Measurements from ENCODE around the gene PREX1. TPM values are rescaled to one million over a fixed set of nuclear protein-coding genes. Genes with fewer than 3 reads are reported as not detected.

The PREX1 gene
- total RNA-seq, 2 donors from 2014 or later = 7.4 to 37.9 TPM

- no peak for DNase-seq (ENCODE audit: low spot score)
- TF ChIP-seq POLR2AphosphoS5 (IDR thresholded peaks at IDR 0.05) = no peak
- no peak for TF ChIP-seq CTCF (IDR thresholded peaks at IDR 0.05)
- no peak for TF ChIP-seq POLR2A (IDR thresholded peaks at IDR 0.05)
- Histone ChIP-seq H3K27me3 (replicated peaks; ENCODE audit: insufficient read depth) (no peaks in the 10 kb centered on the region), H3K27ac (no peak overlapping the region), H3K4me3 (no peak overlapping the region), H3K4me1 (replicated peaks) (no peaks in the 10 kb centered on the region), H3K9me3 (no peaks in the 10 kb centered on the region), H3K36me3 (no peaks in the 10 kb centered on the region)
- intact Hi-C loops (cut with DNase I) = no loop called here
- WGBS = 87% methylated on average over 3 of the region's 3 CpGs
Observed at GRCh38 chr20:48674461-48674860, 153.3 kb downstream of the PREX1 start.

- H3K27me3 ChIP-seq (replicated peaks; ENCODE audit: insufficient read depth) = no peaks in the 10 kb centered on the region
- H3K36me3 ChIP-seq = no peaks in the 10 kb centered on the region
- no peak overlapping the region for H3K27ac ChIP-seq
- TF ChIP-seq POLR2AphosphoS5 (IDR thresholded peaks at IDR 0.05) (no peak), POLR2A (IDR thresholded peaks at IDR 0.05) (no peak), CTCF (IDR thresholded peaks at IDR 0.05) (no peak)
- no peak overlapping the region for H3K4me3 ChIP-seq
- no peaks in the 10 kb centered on the region for H3K4me1 ChIP-seq (replicated peaks)
- 84% methylated on average over 4 of the region's 4 CpGs for WGBS
- no peak for DNase-seq (ENCODE audit: low spot score)
- intact Hi-C loops (cut with DNase I) = no loop called here
- no peaks in the 10 kb centered on the region for H3K9me3 ChIP-seq
Observed at GRCh38 chr20:48673507-48673906, 154.3 kb downstream of the PREX1 start.

- H3K27ac ChIP-seq = no peak overlapping the region
- no peaks in the 10 kb centered on the region for H3K9me3 ChIP-seq
- TF ChIP-seq CTCF (IDR thresholded peaks at IDR 0.05) (no peak), POLR2A (IDR thresholded peaks at IDR 0.05) (no peak), POLR2AphosphoS5 (IDR thresholded peaks at IDR 0.05) (no peak)
- no peak overlapping the region for H3K4me3 ChIP-seq
- no peak for DNase-seq (ENCODE audit: low spot score)
- no peaks in the 10 kb centered on the region for H3K4me1 ChIP-seq (replicated peaks)
- H3K27me3 ChIP-seq (replicated peaks; ENCODE audit: insufficient read depth) = no peaks in the 10 kb centered on the region
- H3K36me3 ChIP-seq = no peaks in the 10 kb centered on the region
- WGBS = 95% methylated on average over 8 of the region's 8 CpGs
- intact Hi-C loops (cut with DNase I) = no loop called here
Observed at GRCh38 chr20:48672324-48672723, 155.5 kb downstream of the PREX1 start.

DNA sequence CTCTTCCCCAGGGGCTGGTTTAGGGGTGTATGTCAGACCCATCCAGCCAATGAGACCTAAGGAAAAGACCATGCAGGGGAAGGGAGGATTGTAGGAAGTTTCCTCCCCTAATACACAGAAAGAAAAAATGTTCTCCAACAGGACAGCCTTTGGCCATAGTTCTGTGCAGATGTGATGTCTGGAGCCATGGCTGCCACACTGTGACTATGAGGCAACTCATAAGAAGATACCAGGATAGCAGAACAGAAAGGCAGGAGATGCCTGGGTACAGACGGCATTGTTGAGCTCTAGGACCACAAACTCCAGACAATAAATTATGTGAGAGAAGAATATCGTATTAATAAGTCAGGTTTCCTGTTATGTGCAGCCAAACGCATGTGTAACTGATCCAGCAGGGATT, 156.7 kb downstream of the PREX1 start:
- Histone ChIP-seq H3K27me3 (replicated peaks; ENCODE audit: insufficient read depth) (no peaks in the 10 kb centered on the region), H3K9me3 (no peaks in the 10 kb centered on the region), H3K4me3 (no peak overlapping the region), H3K27ac (no peak overlapping the region), H3K4me1 (replicated peaks) (no peaks in the 10 kb centered on the region), H3K36me3 (no peaks in the 10 kb centered on the region)
- 76% methylated on average over 3 of the region's 3 CpGs for WGBS
- no peak for DNase-seq (ENCODE audit: low spot score)
- TF ChIP-seq POLR2A (IDR thresholded peaks at IDR 0.05) (no peak), POLR2AphosphoS5 (IDR thresholded peaks at IDR 0.05) (no peak), CTCF (IDR thresholded peaks at IDR 0.05) (no peak)
- intact Hi-C loops (cut with DNase I) = no loop called here

- TF ChIP-seq POLR2AphosphoS5 (IDR thresholded peaks at IDR 0.05) (no peak), POLR2A (IDR thresholded peaks at IDR 0.05) (no peak), CTCF (IDR thresholded peaks at IDR 0.05) (no peak)
- Histone ChIP-seq H3K36me3 (no peaks in the 10 kb centered on the region), H3K27me3 (replicated peaks; ENCODE audit: insufficient read depth) (no peaks in the 10 kb centered on the region), H3K27ac (no peak overlapping the region), H3K4me3 (no peak overlapping the region), H3K4me1 (replicated peaks) (no peaks in the 10 kb centered on the region), H3K9me3 (no peaks in the 10 kb centered on the region)
- WGBS = 73% methylated on average over 11 of the region's 11 CpGs
- no peak for DNase-seq (ENCODE audit: low spot score)
- intact Hi-C loops (cut with DNase I) = no loop called here
Observed at GRCh38 chr20:48669946-48670605, 157.7 kb downstream of the PREX1 start.

Data from prostate gland (tissue), 2 donors.